Measurements from ENCODE around the gene PASD1. TPM values are rescaled to one million over a fixed set of nuclear protein-coding genes. Genes with fewer than 3 reads are reported as not detected.

Gene PASD1
- total and polyA plus RNA-seq, 11 donors: 0.06 TPM; not detected in 10

DNA sequence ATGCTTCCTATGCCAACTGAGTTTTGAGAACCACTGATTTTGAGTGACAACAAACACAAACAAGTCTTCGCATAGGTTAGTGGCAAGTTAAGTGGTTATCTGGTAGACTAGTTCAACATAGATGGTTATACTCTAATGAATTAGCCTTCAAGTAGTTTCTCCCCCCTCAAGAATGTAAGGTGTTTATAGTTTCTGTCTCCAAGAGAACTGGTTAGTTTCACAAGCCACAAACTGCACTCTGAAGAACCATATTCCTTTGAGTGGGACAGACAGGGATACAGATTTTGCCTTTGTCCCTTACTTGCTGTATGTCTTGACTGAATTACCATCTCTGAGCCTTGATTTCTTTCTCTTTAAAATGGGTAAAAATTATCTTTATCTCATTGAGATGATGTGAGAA lies 41.5 kb downstream of the PASD1 start:
- no peak for DNase-seq
- intact Hi-C loops (cut with DNase I): no loop called here
- H3K9me3 ChIP-seq: no peaks in the 10 kb centered on the region
- 50 to 85% (median 79%) methylated on average over 1 of the region's 1 CpG for WGBS, 4 donors
- no peaks in the 10 kb centered on the region for H3K4me1 ChIP-seq
- ATAC-seq: no peak
- no peaks in the 10 kb centered on the region for H3K36me3 ChIP-seq
- no peak overlapping the region for H3K4me3 ChIP-seq
- H3K27ac ChIP-seq: no peak overlapping the region
- peaks cover 0 to 8% (median 0%) of the 10 kb centered on the region in 9 donors for H3K27me3 ChIP-seq
- no peak for TF ChIP-seq POLR2A (IDR thresholded peaks at IDR 0.05)
- no peak for TF ChIP-seq CTCF (IDR thresholded peaks at IDR 0.05)

- DNase-seq (no peak), ATAC-seq (no peak)
- 72 to 92% (median 85%) methylated on average over 5 of the region's 5 CpGs for WGBS, 4 donors
- no peak overlapping the region for H3K27ac ChIP-seq
- no peak overlapping the region for H3K4me3 ChIP-seq
- H3K36me3 ChIP-seq: no peaks in the 10 kb centered on the region
- TF ChIP-seq POLR2A (IDR thresholded peaks at IDR 0.05): no peak
- TF ChIP-seq CTCF (IDR thresholded peaks at IDR 0.05): no peak
- H3K9me3 ChIP-seq: no peaks in the 10 kb centered on the region
- H3K27me3 ChIP-seq: peaks cover 0 to 8% (median 0%) of the 10 kb centered on the region in 9 donors
- intact Hi-C loops (cut with DNase I): no loop called here
- H3K4me1 ChIP-seq: no peaks in the 10 kb centered on the region
Measured at GRCh38 chrX:151609222-151609621, 45.7 kb downstream of the PASD1 start.

DNA sequence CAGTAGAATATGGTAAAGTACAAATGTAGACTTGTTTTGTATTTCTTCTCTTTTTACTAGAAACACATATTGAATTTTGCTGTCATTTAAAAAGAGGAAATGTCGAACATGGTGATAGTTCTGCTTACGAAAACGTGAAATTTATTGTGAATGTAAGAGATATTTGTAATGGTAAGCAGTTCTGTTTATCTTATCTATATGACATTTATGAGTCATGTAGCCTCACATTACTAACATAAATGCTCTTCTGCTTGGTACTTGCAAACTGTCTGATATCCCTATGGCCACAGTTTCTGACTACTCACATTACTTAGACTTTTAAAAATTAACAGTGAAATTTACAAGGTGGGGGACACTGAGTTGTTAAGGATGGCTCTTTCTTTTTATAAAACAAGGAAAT lies 57.9 kb downstream of the PASD1 start:
- 68 to 79% (median 69%) methylated on average over 3 of the region's 3 CpGs for WGBS, 4 donors
- H3K9me3 ChIP-seq: no peaks in the 10 kb centered on the region
- H3K36me3 ChIP-seq: no peaks in the 10 kb centered on the region
- TF ChIP-seq CTCF (IDR thresholded peaks at IDR 0.05): no peak
- TF ChIP-seq POLR2A (IDR thresholded peaks at IDR 0.05): no peak
- DNase-seq (no peak), ATAC-seq (no peak)
- H3K27ac ChIP-seq: no peak overlapping the region
- no peak overlapping the region for H3K4me3 ChIP-seq
- intact Hi-C loops (cut with DNase I): no loop called here
- peaks cover 0 to 14% (median 0%) of the 10 kb centered on the region in 9 donors for H3K27me3 ChIP-seq
- no peaks in the 10 kb centered on the region for H3K4me1 ChIP-seq

DNA sequence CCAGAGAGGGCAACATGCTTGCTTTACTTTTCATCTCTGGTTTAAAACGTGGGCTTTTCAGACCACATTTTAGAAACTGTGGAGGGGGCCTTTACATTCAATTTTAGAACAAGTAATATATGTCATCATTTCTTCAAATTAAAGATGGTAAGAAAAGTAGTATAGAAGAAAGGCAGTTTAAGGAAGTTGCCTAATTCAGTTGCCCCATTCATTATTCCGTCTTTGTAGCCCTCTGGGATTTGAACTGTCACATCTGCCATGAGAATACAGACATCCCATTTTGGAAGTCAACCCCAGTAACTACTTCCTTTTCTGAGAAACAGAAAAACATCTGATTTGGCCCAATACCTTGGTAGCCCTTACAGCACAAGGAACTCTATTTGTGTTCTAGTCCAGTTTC lies 61.2 kb downstream of the PASD1 start:
- WGBS, 4 donors: 34 to 54% (median 39%) methylated on average over 2 of the region's 2 CpGs
- no peak overlapping the region for H3K4me3 ChIP-seq
- DNase-seq (no peak), ATAC-seq (no peak)
- no peak overlapping the region for H3K27ac ChIP-seq
- no peaks in the 10 kb centered on the region for H3K4me1 ChIP-seq
- intact Hi-C loops (cut with DNase I): no loop called here
- H3K27me3 ChIP-seq: peaks cover 0 to 10% (median 0%) of the 10 kb centered on the region in 9 donors
- H3K36me3 ChIP-seq: no peaks in the 10 kb centered on the region
- TF ChIP-seq CTCF (IDR thresholded peaks at IDR 0.05): no peak
- no peaks in the 10 kb centered on the region for H3K9me3 ChIP-seq
